KMS-11 (cell line): ENCODE measurements around the gene STT3B.

Experiments
- H2AFZ ChIP-seq: fragments of 200-600 bp; sonication (generic); 2 replicates; pipeline ENCODE4 v1.6.1; 2016; ENCODE audit warnings: antibody characterized with exemption, mixed run types, low read depth
- H3K27ac ChIP-seq: fragments of 200-600 bp; sonication (generic); 2 replicates; pipeline ENCODE4 v1.6.1; 2016; ENCODE audit warnings: mild to moderate bottlenecking, mixed run types
- H3K27me3 ChIP-seq: fragments of 200-600 bp; sonication (generic); 2 replicates; pipeline ENCODE4 v1.6.1; 2017; ENCODE audit warnings: mild to moderate bottlenecking, low read depth, mixed run types, moderate library complexity; ENCODE audit not compliant: insufficient read depth
- H3K36me3 ChIP-seq: fragments of 200-600 bp; sonication (generic); 2 replicates; pipeline ENCODE4 v1.6.1; 2017; ENCODE audit warnings: mild to moderate bottlenecking, mixed run types; ENCODE audit not compliant: insufficient read depth
- H3K4me1 ChIP-seq: fragments of 200-600 bp; sonication (generic); 2 replicates; pipeline ENCODE4 v1.6.1; 2016; ENCODE audit warnings: mild to moderate bottlenecking, low read depth, mixed run types; ENCODE audit not compliant: poor library complexity, severe bottlenecking
- H3K4me2 ChIP-seq: fragments of 200-600 bp; sonication (generic); 2 replicates; pipeline ENCODE4 v1.7.0; 2016; ENCODE audit warnings: mild to moderate bottlenecking, mixed run types
- H3K4me3 ChIP-seq: fragments of 200-600 bp; sonication (generic); IDR thresholded peaks from 2 replicates; pipeline ENCODE4 v1.6.1; 2017; ENCODE audit warnings: low read depth, low read length, mixed read lengths; ENCODE audit not compliant: insufficient read depth
- H3K79me2 ChIP-seq: fragments of 200-600 bp; sonication (generic); 2 replicates; pipeline ENCODE4 v1.6.1; 2016; ENCODE audit warnings: low read depth, mixed run types; ENCODE audit not compliant: insufficient read depth
- H3K9ac ChIP-seq: fragments of 200-600 bp; sonication (generic); 2 replicates; pipeline ENCODE4 v1.6.1; 2016; ENCODE audit warnings: mild to moderate bottlenecking, mixed run types
- H4K20me1 ChIP-seq: fragments of 200-600 bp; sonication (generic); 2 replicates; pipeline ENCODE4 v1.6.1; 2016; ENCODE audit warnings: mild to moderate bottlenecking, mixed run types; ENCODE audit not compliant: insufficient read depth
- TF ChIP-seq, protein P1 (sequence below): fragments of 200-600 bp; sonication (generic); conservative IDR thresholded peaks from 2 replicates; pipeline ENCODE4 v1.6.1; 2017; ENCODE audit warnings: low read depth, mild to moderate bottlenecking, antibody characterized with exemption, low read length, moderate library complexity, mixed read lengths

The STT3B gene

DNA sequence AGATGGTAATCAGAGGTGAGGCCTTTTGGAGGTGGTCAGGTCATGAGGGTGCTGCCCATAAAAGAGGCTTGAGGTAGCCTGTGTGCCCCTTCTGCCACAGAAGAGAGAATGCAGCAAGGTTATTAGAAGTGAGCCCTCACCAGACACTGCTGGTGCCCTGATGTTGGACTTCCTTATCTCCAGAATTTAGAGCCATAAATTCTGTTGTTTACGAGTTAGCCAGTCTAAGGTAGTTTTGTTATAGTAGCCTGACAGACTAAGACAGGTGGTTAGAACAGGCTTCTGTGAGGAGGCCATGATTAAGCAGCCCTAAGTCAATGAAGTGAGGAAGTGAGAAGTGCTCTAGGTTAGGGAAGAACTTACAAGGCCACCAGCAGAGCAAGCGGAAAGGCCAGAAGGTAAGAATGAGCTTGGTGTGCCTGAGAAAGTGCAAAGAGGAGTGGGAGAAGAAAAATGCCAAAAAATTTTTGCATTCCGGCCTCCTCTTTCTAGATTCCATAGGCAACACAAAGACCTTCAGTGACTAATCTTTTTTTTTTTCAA, 44.2 kb upstream of the STT3B start:
- Histone ChIP-seq H3K79me2 (no peaks in the 10 kb centered on the region), H3K27me3 (no peaks in the 10 kb centered on the region), H3K4me1 (no peaks in the 10 kb centered on the region), H4K20me1 (no peaks in the 10 kb centered on the region), H3K9ac (no peak overlapping the region), H3K4me2 (no peak overlapping the region), H3K4me3 (no peak overlapping the region), H3K36me3 (no peaks in the 10 kb centered on the region), H3K27ac (no peak overlapping the region), H2AFZ (no peak overlapping the region)
- TF ChIP-seq, protein P1, sequence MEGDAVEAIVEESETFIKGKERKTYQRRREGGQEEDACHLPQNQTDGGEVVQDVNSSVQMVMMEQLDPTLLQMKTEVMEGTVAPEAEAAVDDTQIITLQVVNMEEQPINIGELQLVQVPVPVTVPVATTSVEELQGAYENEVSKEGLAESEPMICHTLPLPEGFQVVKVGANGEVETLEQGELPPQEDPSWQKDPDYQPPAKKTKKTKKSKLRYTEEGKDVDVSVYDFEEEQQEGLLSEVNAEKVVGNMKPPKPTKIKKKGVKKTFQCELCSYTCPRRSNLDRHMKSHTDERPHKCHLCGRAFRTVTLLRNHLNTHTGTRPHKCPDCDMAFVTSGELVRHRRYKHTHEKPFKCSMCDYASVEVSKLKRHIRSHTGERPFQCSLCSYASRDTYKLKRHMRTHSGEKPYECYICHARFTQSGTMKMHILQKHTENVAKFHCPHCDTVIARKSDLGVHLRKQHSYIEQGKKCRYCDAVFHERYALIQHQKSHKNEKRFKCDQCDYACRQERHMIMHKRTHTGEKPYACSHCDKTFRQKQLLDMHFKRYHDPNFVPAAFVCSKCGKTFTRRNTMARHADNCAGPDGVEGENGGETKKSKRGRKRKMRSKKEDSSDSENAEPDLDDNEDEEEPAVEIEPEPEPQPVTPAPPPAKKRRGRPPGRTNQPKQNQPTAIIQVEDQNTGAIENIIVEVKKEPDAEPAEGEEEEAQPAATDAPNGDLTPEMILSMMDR = no peak

DNA sequence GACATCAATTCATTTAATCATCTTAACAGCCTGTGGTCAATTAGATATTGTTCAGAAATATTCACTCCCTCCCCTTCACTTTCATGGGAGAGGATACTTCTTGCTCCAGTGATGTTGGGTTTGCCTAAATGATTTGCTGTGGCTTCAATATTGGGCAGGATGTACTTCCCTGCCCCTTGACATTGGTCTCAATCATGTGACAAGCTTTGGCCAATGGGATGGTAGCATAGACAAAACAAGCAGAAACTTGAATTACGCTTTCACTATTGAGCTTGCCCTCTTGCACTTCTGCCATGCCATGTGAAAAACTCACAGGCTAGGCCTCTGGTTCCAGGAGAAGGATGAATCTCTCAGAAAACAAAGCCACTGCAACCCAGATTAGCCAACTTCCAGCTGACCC, 42.2 kb upstream of the STT3B start:
- H3K27ac ChIP-seq = no peak overlapping the region
- no peaks in the 10 kb centered on the region for H4K20me1 ChIP-seq
- H3K36me3 ChIP-seq = no peaks in the 10 kb centered on the region
- no peaks in the 10 kb centered on the region for H3K27me3 ChIP-seq
- H3K4me2 ChIP-seq = no peak overlapping the region
- H3K79me2 ChIP-seq = no peaks in the 10 kb centered on the region
- H3K4me1 ChIP-seq = no peaks in the 10 kb centered on the region
- H2AFZ ChIP-seq = no peak overlapping the region
- TF ChIP-seq, protein P1 = no peak
- no peak overlapping the region for H3K4me3 ChIP-seq
- H3K9ac ChIP-seq = no peak overlapping the region

DNA sequence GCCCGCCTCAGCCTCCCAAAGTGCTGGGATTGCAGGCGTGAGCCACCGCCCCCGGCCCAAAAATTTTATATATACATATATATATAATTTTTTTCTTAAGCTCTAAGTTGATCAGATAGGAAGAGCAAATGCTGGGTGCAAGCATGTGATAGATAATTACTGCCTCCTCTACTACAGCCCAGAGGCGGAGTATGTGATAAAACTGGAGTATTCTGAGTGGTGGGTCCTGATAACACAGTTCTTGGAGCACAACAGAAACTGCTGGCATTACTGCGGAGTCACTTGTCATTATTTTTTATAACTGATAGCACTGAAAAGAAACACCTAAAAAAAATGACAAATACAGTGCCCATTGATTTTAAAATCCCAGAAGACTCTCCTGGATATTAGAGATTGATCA, 41.1 kb upstream of the STT3B start:
- H3K4me3 ChIP-seq = no peak overlapping the region
- no peak overlapping the region for H2AFZ ChIP-seq

DNA sequence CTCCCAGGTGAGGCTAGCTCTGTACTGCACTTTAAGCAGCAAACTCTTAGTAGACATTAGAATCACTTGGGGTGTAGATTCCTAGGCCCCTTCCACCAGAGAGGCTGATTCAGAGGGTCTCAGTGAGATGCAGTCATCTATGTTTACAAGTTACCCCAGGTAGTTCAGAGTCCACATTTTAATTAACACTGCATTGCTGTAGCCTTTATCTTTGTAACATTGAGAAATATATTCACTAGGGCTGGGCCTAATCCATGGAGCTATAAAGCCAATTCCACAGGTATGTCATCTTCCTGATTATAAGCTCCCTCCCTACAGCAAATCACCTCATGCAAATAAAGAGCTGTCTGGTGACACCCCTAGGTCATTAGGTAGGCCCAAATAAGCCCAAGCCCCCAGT, 39.6 kb upstream of the STT3B start:
- Histone ChIP-seq H3K27me3 (no peaks in the 10 kb centered on the region), H3K4me2 (no peak overlapping the region), H3K36me3 (no peaks in the 10 kb centered on the region), H3K4me3 (no peak overlapping the region), H2AFZ (no peak overlapping the region), H4K20me1 (no peaks in the 10 kb centered on the region), H3K9ac (no peak overlapping the region), H3K79me2 (no peaks in the 10 kb centered on the region), H3K4me1 (no peaks in the 10 kb centered on the region), H3K27ac (no peak overlapping the region)
- TF ChIP-seq, protein P1 = no peak

More for the DNA sequence above, 41.1 kb upstream of the STT3B start:
- Histone ChIP-seq H3K36me3 (no peaks in the 10 kb centered on the region), H3K27me3 (no peaks in the 10 kb centered on the region), H3K9ac (no peak overlapping the region), H3K4me1 (no peaks in the 10 kb centered on the region), H3K27ac (no peak overlapping the region), H4K20me1 (no peaks in the 10 kb centered on the region), H3K79me2 (no peaks in the 10 kb centered on the region), H3K4me2 (no peak overlapping the region)
- TF ChIP-seq, protein P1 = no peak
